ENCODE measurements around the gene ACTMAP. TPM values are rescaled to one million over a fixed set of nuclear protein-coding genes. Genes with fewer than 3 reads are reported as not detected.

Gene ACTMAP
- total and polyA plus RNA-seq, 11 donors, result 4.2 to 11.1 (median 8.1) TPM

- Histone ChIP-seq H3K4me1 (peaks cover 6 to 37% (median 26%) of the 10 kb centered on the region in 12 donors), H3K27ac (no peak overlapping the region), H3K4me3 (no peak overlapping the region), H3K36me3 (peaks cover 4 to 70% (median 63%) of the 10 kb centered on the region in 9 donors), H3K9me3 (peaks cover 0 to 3% (median 0%) of the 10 kb centered on the region in 12 donors), H3K27me3 (no peaks in the 10 kb centered on the region)
- intact Hi-C loops (cut with DNase I), result no loop called here
- ATAC-seq (no peak), DNase-seq (peak in 1 of 5 donors; percentile 26)
- 93 to 96% (median 95%) methylated on average over 3 of the region's 3 CpGs for WGBS, 4 donors
- TF ChIP-seq CTCF (IDR thresholded peaks at IDR 0.05) (no peak), POLR2A (IDR thresholded peaks at IDR 0.05) (no peak)
Observed at GRCh38 chr19:40724855-40725254, 25.4 kb downstream of the ACTMAP start.

- peak in 1 of 5 donors; percentile 32 for DNase-seq
- peaks cover 4 to 64% (median 57%) of the 10 kb centered on the region in 9 donors for H3K36me3 ChIP-seq
- no peak overlapping the region for H3K27ac ChIP-seq
- peaks cover 6 to 42% (median 31%) of the 10 kb centered on the region in 12 donors for H3K4me1 ChIP-seq
- no peak overlapping the region for H3K4me3 ChIP-seq
- H3K27me3 ChIP-seq, result no peaks in the 10 kb centered on the region
- intact Hi-C loops (cut with DNase I), result no loop called here
- WGBS, 4 donors, result 95 to 98% (median 96%) methylated on average over 4 of the region's 4 CpGs
- no peak for ATAC-seq
- peaks cover 0 to 3% (median 0%) of the 10 kb centered on the region in 12 donors for H3K9me3 ChIP-seq
- TF ChIP-seq POLR2A (IDR thresholded peaks at IDR 0.05) (no peak), CTCF (IDR thresholded peaks at IDR 0.05) (no peak)
Observed at GRCh38 chr19:40724315-40724714, 26.0 kb downstream of the ACTMAP start.

- peaks cover 4 to 59% (median 52%) of the 10 kb centered on the region in 9 donors for H3K36me3 ChIP-seq
- no peak overlapping the region for H3K4me3 ChIP-seq
- H3K27me3 ChIP-seq, result no peaks in the 10 kb centered on the region
- no peak for DNase-seq
- 96 to 100% (median 97%) methylated on average over 5 of the region's 5 CpGs for WGBS, 4 donors
- TF ChIP-seq POLR2A (IDR thresholded peaks at IDR 0.05), result no peak
- no peak for TF ChIP-seq CTCF (IDR thresholded peaks at IDR 0.05)
- intact Hi-C loops (cut with DNase I), result no loop called here
- peaks cover 0 to 3% (median 0%) of the 10 kb centered on the region in 12 donors for H3K9me3 ChIP-seq
- peaks cover 6 to 48% (median 36%) of the 10 kb centered on the region in 12 donors for H3K4me1 ChIP-seq
- no peak for ATAC-seq
- no peak overlapping the region for H3K27ac ChIP-seq
Observed at GRCh38 chr19:40723661-40724254, 26.5 kb downstream of the ACTMAP start.

GRCh38 chr19:40721936-40722661 lies 28.2 kb downstream of the ACTMAP start:
- DNase-seq, result peak in 1 of 5 donors; percentile 24
- peak overlapping the region in 4 of 12 donors; percentile 4 to 17 (median 14) for H3K4me3 ChIP-seq
- H3K27ac ChIP-seq, result peak overlapping the region in 10 of 12 donors; percentile 1 to 99 (median 40)
- no peak for ATAC-seq
- H3K27me3 ChIP-seq, result no peaks in the 10 kb centered on the region
- intact Hi-C loops (cut with DNase I), result no loop called here
- WGBS, 4 donors, result 55 to 67% (median 64%) methylated on average over 9 of the region's 9 CpGs
- no peak for TF ChIP-seq POLR2A (IDR thresholded peaks at IDR 0.05)
- TF ChIP-seq CTCF (IDR thresholded peaks at IDR 0.05), result no peak
- H3K36me3 ChIP-seq, result peaks cover 4 to 42% (median 36%) of the 10 kb centered on the region in 9 donors
- H3K9me3 ChIP-seq, result no peaks in the 10 kb centered on the region
- peaks cover 6 to 61% (median 42%) of the 10 kb centered on the region in 12 donors for H3K4me1 ChIP-seq

Data from heart left ventricle (tissue), 16 donors.